H1 (cell line): Measurements from ENCODE around the gene ATP13A2.
A peak's percentile ranks its signal among the peaks of the same experiment; 100 is the strongest.

Experiments used
- CBX5 ChIP-seq: fragments of 300-800, 300-1000 bp; sonication (generic); IDR thresholded peaks from 2 replicates; pipeline ENCODE4 v1.7.1; 2016; ENCODE audit warnings: antibody characterized with exemption, low read length, low read depth
- CEBPB ChIP-seq: IDR thresholded peaks from 2 replicates; pipeline ENCODE4 v1.6.1; 2012; ENCODE audit warnings: low read depth, low read length
- EZH2 ChIP-seq: fragments of 200-600 bp; sonication (generic); IDR thresholded peaks from 2 replicates; pipeline ENCODE4 v1.7.1; 2012; ENCODE audit warnings: low read depth, mild to moderate bottlenecking, moderate library complexity, low read length, inconsistent platforms; ENCODE audit not compliant: severe bottlenecking
- KDM5A ChIP-seq: fragments of 200-600 bp; IDR thresholded peaks from 2 replicates; pipeline ENCODE4 v1.7.1; 2012; ENCODE audit warnings: mild to moderate bottlenecking, low read length, inconsistent platforms, mixed read lengths
- POLR2A ChIP-seq, 2 experiments: IDR thresholded peaks; 1 replicate in 1 of 2; 2 replicates in 1 of 2; pipeline ENCODE4 v1.6.1; 2011; ENCODE audit warnings: low read depth in 2 of 2, low read length in 2 of 2, mild to moderate bottlenecking in 2 of 2; ENCODE audit errors: control extremely low read depth in 1 of 2
- POLR2AphosphoS5 ChIP-seq: IDR thresholded peaks from 2 replicates; pipeline ENCODE4 v1.6.1; 2011; ENCODE audit warnings: low read depth, low read length
- SP1 ChIP-seq: IDR thresholded peaks from 2 replicates; pipeline ENCODE4 v1.6.1; 2011; ENCODE audit warnings: low read depth, low read length
- TAF7 ChIP-seq: optimal IDR thresholded peaks from 2 replicates; pipeline ENCODE3; 2011; ENCODE audit warnings: low read depth, mild to moderate bottlenecking, inconsistent platforms, low read length, moderate library complexity, borderline replicate concordance
- TF ChIP-seq, protein P1 (sequence below), 3 experiments: IDR thresholded peaks; 1 replicate in 2 of 3; 2 replicates in 1 of 3; pipeline versions ENCODE4 v1.5.1 to v1.6.1; 2011; ENCODE audit warnings: low read length in 3 of 3, mild to moderate bottlenecking in 3 of 3, inconsistent platforms in 2 of 3, low read depth in 1 of 3, moderate library complexity in 1 of 3; ENCODE audit not compliant: insufficient read depth in 1 of 3; ENCODE audit errors: control extremely low read depth in 1 of 3

DNA sequence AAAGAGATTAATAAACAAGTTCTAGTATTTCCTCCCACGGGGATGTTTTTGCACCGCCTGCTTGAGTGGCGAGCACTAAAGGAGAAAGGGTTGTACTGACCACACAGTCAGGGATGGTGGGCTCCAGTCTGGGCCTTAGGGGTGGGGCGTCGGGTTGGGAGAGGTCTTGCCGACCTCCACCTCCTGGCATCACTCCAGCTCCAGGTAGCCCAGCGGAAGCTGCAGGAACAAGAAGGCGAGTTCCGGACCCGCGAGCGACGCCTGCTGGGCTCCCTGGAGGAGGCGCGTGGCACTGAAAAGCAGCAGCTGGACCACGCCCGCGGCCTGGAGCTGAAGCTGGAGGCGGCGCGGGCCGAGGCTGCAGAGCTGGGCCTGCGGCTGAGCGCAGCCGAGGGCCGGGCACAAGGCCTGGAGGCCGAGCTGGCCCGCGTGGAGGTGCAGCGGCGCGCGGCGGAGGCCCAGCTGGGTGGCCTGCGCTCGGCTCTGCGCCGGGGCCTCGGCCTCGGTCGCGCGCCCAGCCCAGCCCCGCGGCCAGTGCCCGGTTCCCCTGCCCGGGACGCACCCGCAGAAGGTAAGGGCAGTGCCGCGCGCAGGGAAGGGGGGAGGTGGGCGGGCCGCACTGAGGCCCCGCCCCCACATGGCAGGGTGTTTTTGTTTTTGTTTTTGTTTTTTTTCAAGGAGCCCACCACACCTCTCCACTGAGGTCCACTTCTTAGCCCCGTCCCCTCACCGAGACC lies 51.0 kb downstream of the ATP13A2 start:
- TF ChIP-seq, protein P1, sequence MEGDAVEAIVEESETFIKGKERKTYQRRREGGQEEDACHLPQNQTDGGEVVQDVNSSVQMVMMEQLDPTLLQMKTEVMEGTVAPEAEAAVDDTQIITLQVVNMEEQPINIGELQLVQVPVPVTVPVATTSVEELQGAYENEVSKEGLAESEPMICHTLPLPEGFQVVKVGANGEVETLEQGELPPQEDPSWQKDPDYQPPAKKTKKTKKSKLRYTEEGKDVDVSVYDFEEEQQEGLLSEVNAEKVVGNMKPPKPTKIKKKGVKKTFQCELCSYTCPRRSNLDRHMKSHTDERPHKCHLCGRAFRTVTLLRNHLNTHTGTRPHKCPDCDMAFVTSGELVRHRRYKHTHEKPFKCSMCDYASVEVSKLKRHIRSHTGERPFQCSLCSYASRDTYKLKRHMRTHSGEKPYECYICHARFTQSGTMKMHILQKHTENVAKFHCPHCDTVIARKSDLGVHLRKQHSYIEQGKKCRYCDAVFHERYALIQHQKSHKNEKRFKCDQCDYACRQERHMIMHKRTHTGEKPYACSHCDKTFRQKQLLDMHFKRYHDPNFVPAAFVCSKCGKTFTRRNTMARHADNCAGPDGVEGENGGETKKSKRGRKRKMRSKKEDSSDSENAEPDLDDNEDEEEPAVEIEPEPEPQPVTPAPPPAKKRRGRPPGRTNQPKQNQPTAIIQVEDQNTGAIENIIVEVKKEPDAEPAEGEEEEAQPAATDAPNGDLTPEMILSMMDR (IDR thresholded peaks at IDR 0.05; ENCODE audit: control extremely low read depth in 1 of 3, insufficient read depth in 1 of 3, low read depth in 1 of 3, low read length in 3 of 3), result peak; percentile 80 to 87 (median 84)
- TF ChIP-seq POLR2A (IDR thresholded peaks at IDR 0.05; ENCODE audit: control extremely low read depth in 1 of 2, low read depth in 2 of 2, low read length in 2 of 2) (peak in 1 of 2 experiments; percentile 66; a peak in 2 of 3 replicates), TAF7 (peak; percentile 43), SP1 (no peak), POLR2AphosphoS5 (peak; percentile 48; the same call in 1 of the 2 replicates), KDM5A (no peak), EZH2 (no peak), CBX5 (no peak), CEBPB (no peak)
